IMR-90 (cell line): ENCODE results near the gene ATG5. TPM values are rescaled to one million over a fixed set of nuclear protein-coding genes. Genes with fewer than 3 reads are reported as not detected.

Experiments used
- ATAC-seq: fragments of 200-7000 bp; cut with Tn5 transposase; 2 replicates; pipeline ENCODE4 v1.9.1; 2020; ENCODE audit warnings: low read depth, mild to moderate bottlenecking, moderate library complexity
- BruUV-seq: library from RNA; stranded (reverse); fragments of 400-500 nt; replicated peaks from 2 replicates; lab custom pipeline; 2021; lab: Mats Ljungman, UMichigan
- CTCF ChIA-PET: fragments of 300-600 bp; formaldehyde crosslinking; extraction: SDS; loops from one replicate; lab custom pipeline; 2021; ENCODE audit warnings: antibody characterized with exemption; lab: Yijun Ruan, JAX
- POLR2A ChIA-PET: fragments of 300-600 bp; sonication (Branson Sonifier 250); formaldehyde crosslinking; loops from one replicate; lab custom pipeline; 2022; ENCODE audit warnings: antibody characterized with exemption; ENCODE audit not compliant: unreplicated experiment; lab: Charles Lee
- DNase-seq: peaks from one replicate; pipeline ENCODE4 v3.0.0; 2013
- H2AFZ ChIP-seq: replicated peaks from 2 replicates; pipeline ENCODE3; 2013; ENCODE audit warnings: low read length, mild to moderate bottlenecking; ENCODE audit not compliant: poor library complexity
- H2AK5ac ChIP-seq: 2 replicates; pipeline ENCODE4 v1.6.1; 2013; ENCODE audit warnings: low read depth, low read length, inconsistent platforms
- H2AK9ac ChIP-seq: replicated peaks from 2 replicates; pipeline ENCODE3; 2013; ENCODE audit warnings: mild to moderate bottlenecking, low read depth, low read length, moderate library complexity; ENCODE audit not compliant: poor library complexity
- H2BK120ac ChIP-seq: 2 replicates; pipeline ENCODE4 v1.6.1; 2013; ENCODE audit warnings: low read depth, low read length, inconsistent platforms
- H2BK15ac ChIP-seq: 3 replicates; pipeline ENCODE4 v1.6.1; 2013; ENCODE audit warnings: low read depth, low read length, inconsistent platforms
- H2BK20ac ChIP-seq: 2 replicates; pipeline ENCODE4 v1.6.1; 2013; ENCODE audit warnings: low read depth, mild to moderate bottlenecking, inconsistent platforms, low read length, moderate library complexity
- H2BK5ac ChIP-seq: 2 replicates; pipeline ENCODE4 v1.6.1; 2013; ENCODE audit warnings: mild to moderate bottlenecking, low read depth, low read length, inconsistent platforms; ENCODE audit not compliant: poor library complexity, severe bottlenecking
- H3K14ac ChIP-seq: replicated peaks from 2 replicates; pipeline ENCODE4 v1.6.1; 2013; ENCODE audit warnings: low read depth, low read length, inconsistent platforms
- H3K18ac ChIP-seq: 2 replicates; pipeline ENCODE4 v1.6.1; 2013; ENCODE audit warnings: low read depth, low read length, control low read depth
- H3K23ac ChIP-seq: 2 replicates; pipeline ENCODE4 v1.6.1; 2013; ENCODE audit warnings: low read depth, low read length, inconsistent platforms
- H3K27ac ChIP-seq: 2 replicates; pipeline ENCODE4 v1.5.1; 2013; ENCODE audit warnings: mild to moderate bottlenecking, control low read depth, low read length; ENCODE audit not compliant: insufficient read depth
- H3K27me3 ChIP-seq: 2 replicates; pipeline ENCODE4 v1.6.1; 2013; ENCODE audit warnings: low read length; ENCODE audit not compliant: control insufficient read depth, insufficient read depth
- H3K36me3 ChIP-seq: 2 replicates; pipeline ENCODE4 v1.6.1; 2013; ENCODE audit warnings: low read length, mixed read lengths; ENCODE audit not compliant: control insufficient read depth, insufficient read depth
- H3K4ac ChIP-seq: 2 replicates; pipeline ENCODE4 v1.6.1; 2013; ENCODE audit warnings: low read depth, low read length, inconsistent platforms
- H3K4me1 ChIP-seq: 2 replicates; pipeline ENCODE4 v1.6.1; 2013; ENCODE audit warnings: low read length, mixed read lengths; ENCODE audit not compliant: control insufficient read depth, insufficient read depth
- H3K4me2 ChIP-seq: 2 replicates; pipeline ENCODE4 v1.6.1; 2013; ENCODE audit warnings: low read depth, mild to moderate bottlenecking, control low read depth, low read length, moderate library complexity
- H3K4me3 ChIP-seq: 2 replicates; pipeline ENCODE4 v1.5.1; 2013; ENCODE audit warnings: low read depth, mild to moderate bottlenecking, control low read depth, low read length, moderate library complexity; ENCODE audit not compliant: insufficient read depth
- H3K56ac ChIP-seq: 2 replicates; pipeline ENCODE4 v1.6.1; 2013; ENCODE audit warnings: low read length, inconsistent platforms; ENCODE audit not compliant: insufficient read depth; ENCODE audit errors: extremely low read depth
- H3K79me1 ChIP-seq, 2 experiments: 2 replicates each; pipeline ENCODE4 v1.6.1; 2013; ENCODE audit warnings: low read length in 2 of 2, inconsistent platforms in 1 of 2, low read depth in 1 of 2
- H3K9ac ChIP-seq: 2 replicates; pipeline ENCODE4 v1.6.1; 2013; ENCODE audit warnings: low read depth, low read length, control low read depth
- H3K9me1 ChIP-seq: 2 replicates; pipeline ENCODE4 v1.6.1; 2013; ENCODE audit warnings: low read length, inconsistent platforms; ENCODE audit not compliant: insufficient read depth
- H3K9me3 ChIP-seq: 2 replicates; pipeline ENCODE4 v1.6.1; 2013; ENCODE audit warnings: low read length; ENCODE audit not compliant: control insufficient read depth, insufficient read depth
- H4K20me1 ChIP-seq: 2 replicates; pipeline ENCODE4 v1.6.1; 2013; ENCODE audit warnings: low read length, inconsistent platforms; ENCODE audit not compliant: insufficient read depth
- H4K5ac ChIP-seq: 2 replicates; pipeline ENCODE4 v1.6.1; 2013; ENCODE audit warnings: mild to moderate bottlenecking, low read depth, low read length, control low read depth
- H4K8ac ChIP-seq, 2 experiments: 2 replicates each; pipeline ENCODE4 v1.6.1; 2013; ENCODE audit warnings: low read depth in 2 of 2, low read length in 2 of 2, control low read depth in 1 of 2, inconsistent platforms in 1 of 2
- H4K91ac ChIP-seq: 2 replicates; pipeline ENCODE4 v1.6.1; 2013; ENCODE audit warnings: low read depth, low read length, inconsistent platforms; ENCODE audit not compliant: insufficient read depth
- BHLHE40 ChIP-seq: fragments of 150-350 bp; IDR thresholded peaks from 2 replicates; pipeline ENCODE4 v1.6.1; 2016; ENCODE audit warnings: mild to moderate bottlenecking, low read depth, low read length
- FOS ChIP-seq: fragments of 150-350 bp; IDR thresholded peaks from 2 replicates; pipeline ENCODE4 v1.6.1; 2016; ENCODE audit warnings: low read depth, low read length
- POLR2A ChIP-seq: IDR thresholded peaks from 2 replicates; pipeline ENCODE4 v1.6.1; 2012; ENCODE audit warnings: mild to moderate bottlenecking, low read depth, low read length
- RCOR1 ChIP-seq: IDR thresholded peaks from 2 replicates; pipeline ENCODE4 v1.6.1; 2012; ENCODE audit warnings: mild to moderate bottlenecking, low read length, improper control_type of control experiment; ENCODE audit not compliant: insufficient replicate concordance
- WGBS, 2 experiments: methylation state at CpG; one replicate each; pipeline versions ENCODE4 v1.1.5 to v1.1.7; 2013; ENCODE audit warnings: missing lambda C conversion rate in 2 of 2; ENCODE audit not compliant: insufficient read length in 1 of 2; ENCODE audit errors: extremely low coverage in 2 of 2; 5-methylcytosine and 5-hydroxymethylcytosine counted together
- dilution Hi-C: fragments of 300-500 bp; cut with HindIII; formaldehyde crosslinking; loops from one replicate; pipeline ENCODE4 v1.14.3; 2018; ENCODE audit warnings: low sequenced_read_pairs; ENCODE audit not compliant: unreplicated experiment
- in situ Hi-C: fragments of 300-500 bp; cut with MboI; formaldehyde crosslinking; loops from 3 replicates; pipeline ENCODE4 v1.14.3; 2019; ENCODE audit warnings: low sequenced_read_pairs, inconsistent platforms, mixed read lengths
- intact Hi-C: fragments of 100-400 bp; cut with micrococcal nuclease; formaldehyde crosslinking; loops from 2 replicates; pipeline ENCODE4 v1.10.0; 2022
- polyA plus RNA-seq, 3 experiments: library from polyadenylated mRNA; depleted of rRNA; stranded (reverse); fragments of >200 nt; gene quantifications; 2 replicates each; pipeline ENCODE4 v1.2.3, GENCODE V29; 2012; ENCODE audit warnings: low replicate concordance in 1 of 3
- total RNA-seq: library from RNA; depleted of rRNA; stranded (reverse); fragments of >200 nt; gene quantifications from 2 replicates; pipeline ENCODE4 v1.2.3, GENCODE V29; 2012
- TF ChIP-seq, protein P1 (sequence below): fragments of 150-350 bp; IDR thresholded peaks from 2 replicates; pipeline ENCODE4 v1.6.1; 2017; ENCODE audit warnings: mild to moderate bottlenecking, antibody characterized with exemption, low read length, low read depth

Gene ATG5
- total and polyA plus RNA-seq, 2 of the 4 experiments (the other 2 are of a cell fraction): 13.5 to 28.0 TPM

DNA sequence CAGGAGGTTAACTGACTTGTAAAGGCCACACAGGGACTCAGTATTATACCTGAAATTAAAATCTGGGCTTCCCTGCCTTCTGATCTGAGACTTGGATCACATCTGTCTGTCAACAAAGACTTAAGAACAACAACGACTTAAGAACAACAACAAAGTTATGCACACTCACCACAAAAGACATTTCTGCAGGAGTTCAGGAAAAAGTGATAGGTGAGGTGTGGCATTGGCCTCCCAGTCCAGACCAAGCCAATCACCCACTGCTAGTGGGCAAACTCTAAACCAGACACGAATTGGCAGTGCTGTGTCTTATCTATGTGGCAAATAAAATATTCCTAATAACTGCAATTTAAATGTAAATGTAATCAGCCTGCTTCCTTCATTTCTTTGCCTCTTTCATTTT, 178.1 kb downstream of the ATG5 start:
- WGBS, 2 experiments: no CpG with 5 or more reads among the region's 2 CpGs
- CTCF ChIA-PET: no interaction called here
- no peak overlapping the region for H2BK20ac ChIP-seq
- no peak overlapping the region for H3K14ac ChIP-seq
- no peak overlapping the region for H2AFZ ChIP-seq
- no peak overlapping the region for H4K8ac ChIP-seq
- in situ Hi-C loops (no loop called here), intact Hi-C loops (no loop called here), dilution Hi-C loops (no loop called here)
- no peak for DNase-seq
- peaks cover 8% of the 10 kb centered on the region; the same call in 1 of the 2 replicates for H3K9me1 ChIP-seq
- no peak overlapping the region for H2BK5ac ChIP-seq
- no peaks in the 10 kb centered on the region for H3K9me3 ChIP-seq
- H3K36me3 ChIP-seq: no peaks in the 10 kb centered on the region
- H3K4me3 ChIP-seq: no peak overlapping the region
- no peak overlapping the region for H4K91ac ChIP-seq
- ATAC-seq: no peak
- H2BK120ac ChIP-seq: no peak overlapping the region
- H3K79me1 ChIP-seq: no peaks in the 10 kb centered on the region
- H3K4me1 ChIP-seq: peaks cover 11% of the 10 kb centered on the region
- BruUV-seq: no TSS peak
- TF ChIP-seq, protein P1, sequence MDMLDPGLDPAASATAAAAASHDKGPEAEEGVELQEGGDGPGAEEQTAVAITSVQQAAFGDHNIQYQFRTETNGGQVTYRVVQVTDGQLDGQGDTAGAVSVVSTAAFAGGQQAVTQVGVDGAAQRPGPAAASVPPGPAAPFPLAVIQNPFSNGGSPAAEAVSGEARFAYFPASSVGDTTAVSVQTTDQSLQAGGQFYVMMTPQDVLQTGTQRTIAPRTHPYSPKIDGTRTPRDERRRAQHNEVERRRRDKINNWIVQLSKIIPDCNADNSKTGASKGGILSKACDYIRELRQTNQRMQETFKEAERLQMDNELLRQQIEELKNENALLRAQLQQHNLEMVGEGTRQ: no peak
- TF ChIP-seq POLR2A (no peak), BHLHE40 (no peak), FOS (no peak), RCOR1 (no peak)
- H3K23ac ChIP-seq: no peak overlapping the region; the same call in 1 of the 2 replicates
- H3K27me3 ChIP-seq: no peaks in the 10 kb centered on the region
- H2BK15ac ChIP-seq: no peak overlapping the region
- no peak overlapping the region for H2AK5ac ChIP-seq
- no peak overlapping the region for H4K5ac ChIP-seq
- no peaks in the 10 kb centered on the region for H4K20me1 ChIP-seq
- no peak overlapping the region for H3K27ac ChIP-seq
- H3K18ac ChIP-seq: no peak overlapping the region
- POLR2A ChIA-PET: no interaction called here
- no peak overlapping the region for H3K9ac ChIP-seq
- H2AK9ac ChIP-seq: no peak overlapping the region
- H3K56ac ChIP-seq: no peak overlapping the region
- H3K4me2 ChIP-seq: no peak overlapping the region
- no peak overlapping the region for H3K4ac ChIP-seq
